ENCODE data around the gene S100A1. TPM values are rescaled to one million over a fixed set of nuclear protein-coding genes. Genes with fewer than 3 reads are reported as not detected.
A peak's percentile ranks its signal among the peaks of the same experiment; 100 is the strongest.

Gene S100A1
- total RNA-seq, 1 donor from 2014 or later = 2,012 TPM

DNA sequence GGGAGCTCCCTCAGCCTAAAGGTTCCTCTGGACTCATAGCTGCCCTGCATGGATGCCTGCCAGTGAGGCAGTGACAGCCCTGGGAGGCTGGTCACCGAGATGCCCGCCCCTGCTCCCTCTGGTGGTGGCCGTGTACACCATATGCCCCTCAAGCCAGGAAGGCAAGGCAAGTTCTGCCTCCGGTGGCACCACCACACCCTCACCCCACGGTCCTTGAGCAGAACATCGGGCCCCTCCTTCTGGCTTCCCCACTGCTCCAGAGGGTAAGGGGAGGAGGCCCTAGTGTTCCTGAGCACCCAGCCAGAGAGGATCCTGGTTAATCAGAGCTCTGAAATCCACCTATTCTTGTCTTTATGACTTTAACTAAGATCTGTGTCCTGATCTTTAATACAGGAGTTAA is 10.6 kb upstream of the S100A1 start:
- intact Hi-C loops (cut with micrococcal nuclease) = no loop called here
- Histone ChIP-seq H3K27me3 (ENCODE audit: low read depth) (no peaks in the 10 kb centered on the region), H3K4me1 (peaks cover 26% of the 10 kb centered on the region), H3K27ac (replicated peaks) (no peak overlapping the region), H3K9me3 (replicated peaks) (no peaks in the 10 kb centered on the region), H3K4me3 (no peak overlapping the region), H3K36me3 (peaks cover 44% of the 10 kb centered on the region)
- no peak for TF ChIP-seq CTCF (IDR thresholded peaks at IDR 0.05; ENCODE audit: borderline replicate concordance)
- DNase-seq = no peak

DNA sequence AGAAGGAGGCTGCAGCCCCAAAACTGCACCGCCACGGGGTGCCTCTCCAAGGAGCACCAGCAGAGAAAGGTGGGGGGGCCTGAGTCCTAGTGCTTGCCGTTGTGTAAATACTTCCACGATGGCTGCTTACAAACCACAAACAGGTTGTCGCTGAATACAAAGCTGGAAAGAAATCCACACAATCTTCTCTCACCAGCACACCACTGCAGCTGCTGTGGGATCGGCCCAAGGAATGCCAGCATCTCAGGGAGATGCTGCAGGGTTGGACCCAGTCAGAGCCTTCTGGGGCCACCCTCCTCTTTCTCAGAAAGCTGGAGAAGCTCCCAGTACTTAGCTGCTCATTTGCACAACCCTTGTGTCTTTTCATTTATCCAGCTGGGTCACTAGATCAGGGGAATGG is 9.1 kb upstream of the S100A1 start:
- Histone ChIP-seq H3K9me3 (replicated peaks) (no peaks in the 10 kb centered on the region), H3K4me1 (peaks cover 27% of the 10 kb centered on the region), H3K27me3 (ENCODE audit: low read depth) (no peaks in the 10 kb centered on the region), H3K4me3 (no peak overlapping the region), H3K27ac (replicated peaks) (no peak overlapping the region), H3K36me3 (peaks cover 58% of the 10 kb centered on the region)
- DNase-seq = no peak
- no peak for TF ChIP-seq CTCF (IDR thresholded peaks at IDR 0.05; ENCODE audit: borderline replicate concordance)
- intact Hi-C loops (cut with micrococcal nuclease) = no loop called here

DNA sequence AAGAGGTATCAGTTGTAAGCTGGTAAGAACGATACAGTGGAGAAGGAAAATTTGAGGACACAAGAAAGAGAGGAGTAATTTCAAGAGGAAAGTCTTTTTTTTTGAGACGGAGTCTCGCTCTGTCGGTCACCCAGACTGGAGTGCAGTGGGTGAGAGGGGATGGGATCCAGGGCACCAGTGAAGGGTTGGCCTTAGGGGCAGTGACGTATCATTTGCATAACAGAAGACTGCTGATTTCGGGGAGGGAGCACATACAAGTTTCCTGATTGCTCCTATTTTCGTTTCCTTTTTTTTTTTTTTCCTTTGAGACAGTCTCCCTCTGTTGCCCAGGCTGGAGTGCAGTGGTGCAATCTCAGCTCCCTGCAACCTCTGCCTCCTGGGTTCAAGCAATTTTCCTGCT is 5.1 kb upstream of the S100A1 start:
- no peaks in the 10 kb centered on the region for H3K9me3 ChIP-seq (replicated peaks)
- no peak for DNase-seq
- peaks cover 46% of the 10 kb centered on the region for H3K4me1 ChIP-seq
- intact Hi-C loops (cut with micrococcal nuclease) = no loop called here
- H3K27me3 ChIP-seq (ENCODE audit: low read depth) = no peaks in the 10 kb centered on the region
- H3K4me3 ChIP-seq = no peak overlapping the region
- no peak overlapping the region for H3K27ac ChIP-seq (replicated peaks)
- peaks cover 64% of the 10 kb centered on the region for H3K36me3 ChIP-seq
- TF ChIP-seq CTCF (IDR thresholded peaks at IDR 0.05; ENCODE audit: borderline replicate concordance) = no peak

- intact Hi-C loops (cut with micrococcal nuclease) = no loop called here
- peaks cover 46% of the 10 kb centered on the region for H3K36me3 ChIP-seq
- TF ChIP-seq CTCF (IDR thresholded peaks at IDR 0.05; ENCODE audit: borderline replicate concordance) = no peak
- no peaks in the 10 kb centered on the region for H3K9me3 ChIP-seq (replicated peaks)
- DNase-seq = no peak
- no peaks in the 10 kb centered on the region for H3K27me3 ChIP-seq (ENCODE audit: low read depth)
- peak overlapping the region; percentile 66 for H3K4me3 ChIP-seq
- H3K27ac ChIP-seq (replicated peaks) = peak overlapping the region; percentile 100
- peaks cover 64% of the 10 kb centered on the region for H3K4me1 ChIP-seq
Observed at GRCh38 chr1:153624965-153625611, 3.1 kb upstream of the S100A1 start.

GRCh38 chr1:153626477-153626903 is 1.7 kb upstream of the S100A1 start:
- Histone ChIP-seq H3K4me3 (peak overlapping the region; percentile 66), H3K9me3 (replicated peaks) (no peaks in the 10 kb centered on the region), H3K36me3 (peaks cover 36% of the 10 kb centered on the region), H3K27me3 (ENCODE audit: low read depth) (no peaks in the 10 kb centered on the region), H3K4me1 (peaks cover 78% of the 10 kb centered on the region), H3K27ac (replicated peaks) (peak overlapping the region; percentile 100)
- intact Hi-C loops (cut with micrococcal nuclease) = no loop called here
- DNase-seq = no peak
- TF ChIP-seq CTCF (IDR thresholded peaks at IDR 0.05; ENCODE audit: borderline replicate concordance) = no peak
